Kidney (tissue), 14 donors: Measurements from ENCODE around the gene SIGLEC8. TPM values are rescaled to one million over a fixed set of nuclear protein-coding genes. Genes with fewer than 3 reads are reported as not detected.
"Not testable (repeated sequence)": the region's sequence is repeated elsewhere in the genome, so short reads cannot be mapped to it uniquely, and the experiment has no call there.

Experiments used
- DNase-seq, 5 donors: peaks; one replicate each; pipeline ENCODE4 v3.0.0-alpha.2; 2013 to 2020
- FAIRE-seq: peaks from 2 replicates; lab custom pipeline; 2012; peaks lifted over from hg19 to GRCh38; lab: Jason Lieb, UNC
- H3K27ac ChIP-seq, 2 donors: one replicate each; pipeline ENCODE4 v1.7.0; 2013; ENCODE audit warnings: low read depth in 2 of 2, low read length in 2 of 2, inconsistent platforms in 1 of 2
- H3K27me3 ChIP-seq: one replicate; pipeline ENCODE4 v1.7.1; 2013; ENCODE audit warnings: low read length, inconsistent platforms; ENCODE audit not compliant: control insufficient read depth, insufficient read depth
- H3K36me3 ChIP-seq, 3 donors: one replicate each; pipeline versions ENCODE4 v1.7.0 to v1.7.1; 2013; ENCODE audit warnings: low read length in 3 of 3, control low read depth in 1 of 3, inconsistent platforms in 1 of 3; ENCODE audit not compliant: insufficient read depth in 3 of 3, control insufficient read depth in 2 of 3
- H3K4me1 ChIP-seq, 3 donors: one replicate each; pipeline versions ENCODE4 v1.7.0 to v1.7.1; 2013; ENCODE audit warnings: low read length in 3 of 3, inconsistent platforms in 1 of 3, low read depth in 1 of 3; ENCODE audit not compliant: control insufficient read depth in 2 of 3, insufficient read depth in 2 of 3
- H3K4me3 ChIP-seq, 3 donors: one replicate each; pipeline versions ENCODE4 v1.7.0 to v1.8.1; 2013; ENCODE audit warnings: low read length in 3 of 3, control low read depth in 1 of 3, inconsistent platforms in 1 of 3
- H3K9ac ChIP-seq, 3 donors: one replicate each; pipeline versions ENCODE4 v1.7.0 to v1.7.1; 2013; ENCODE audit warnings: low read length in 3 of 3, control low read depth in 1 of 3, inconsistent platforms in 1 of 3
- H3K9me3 ChIP-seq, 3 donors: one replicate each; pipeline versions ENCODE4 v1.7.0 to v1.7.1; 2013; ENCODE audit warnings: low read length in 3 of 3, control low read depth in 1 of 3, inconsistent platforms in 1 of 3; ENCODE audit not compliant: control insufficient read depth in 2 of 3, insufficient read depth in 1 of 3
- CTCF ChIP-seq: IDR thresholded peaks from 3 replicates; pipeline ENCODE4 v1.5.1; 2012; ENCODE audit warnings: mild to moderate bottlenecking, moderate library complexity, borderline replicate concordance; ENCODE audit not compliant: insufficient read depth; ENCODE audit errors: extremely low read depth
- intact Hi-C: fragments of 100-400 bp; cut with DNase I; formaldehyde crosslinking; loops from one replicate; pipeline ENCODE4 v1.11.1; 2022
- polyA plus RNA-seq: library from polyadenylated mRNA; stranded (reverse); fragments of 350-450 nt; fragmentation: Illumina TruSeq; extraction: RNeasy Lipid Tissue Mini Kit (QIAGEN cat#74804); gene quantifications from one replicate; pipeline ENCODE4 v1.2.3, GENCODE V29; 2014; ENCODE audit warnings: low read depth, low replicate concordance; ENCODE audit not compliant: insufficient read depth
- total RNA-seq: library from RNA; stranded (reverse); fragmentation: NEBNext Ultra II Directional; extraction: Animal tissue kit (Norgen Biotek cat#: 25700); gene quantifications from one replicate; pipeline ENCODE4 v1.2.1, GENCODE V29; 2021
- donor health status: control.
- donor health status: control.
- donor health status: control.
- donor health status: control.
- donor health status: control.
- donor health status: DM: yes; HTN: yes; CAD: no.
- donor health status: Normal renal cell carcinoma (clear cell type).

Gene SIGLEC8
- total and polyA plus RNA-seq, 2 donors from 2014 or later = 1.8 TPM; not detected in 1

DNA sequence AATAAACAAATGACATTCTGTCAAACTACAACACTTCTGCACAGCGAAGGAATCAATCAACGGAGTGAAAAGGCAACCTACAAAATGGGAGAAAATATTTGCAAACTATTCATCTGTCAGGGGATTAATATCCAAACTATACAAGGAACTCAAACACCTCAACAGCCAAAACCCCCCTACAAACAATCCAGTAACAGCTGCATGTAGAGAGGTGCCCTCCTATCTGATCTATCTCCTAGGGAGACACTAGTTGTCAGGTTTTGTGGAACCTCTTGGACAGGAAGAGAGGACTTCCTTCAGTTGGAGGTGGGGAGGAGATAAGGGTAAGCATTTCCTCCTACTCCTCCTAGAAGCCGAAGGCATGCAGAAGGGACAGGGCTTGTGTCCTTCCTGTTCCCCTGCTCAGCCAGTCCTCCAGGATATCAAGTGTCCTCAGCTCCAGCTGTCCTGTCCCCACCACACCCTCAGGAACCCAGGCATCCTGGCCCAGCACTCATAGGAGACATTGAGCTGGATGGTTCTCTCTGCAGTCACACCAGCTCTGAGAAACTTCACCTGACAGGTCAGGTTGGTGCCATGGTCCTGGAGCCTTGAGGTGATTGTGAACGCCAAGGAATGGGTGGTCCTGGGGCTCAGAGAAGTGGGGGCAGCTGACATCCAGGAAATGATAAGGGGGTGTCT is 9.8 kb upstream of the SIGLEC8 start:
- no peak for FAIRE-seq
- Histone ChIP-seq H3K4me1 (no peaks in the 10 kb centered on the region), H3K9ac (no peak overlapping the region), H3K9me3 (no peaks in the 10 kb centered on the region), H3K4me3 (no peak overlapping the region), H3K27me3 (peaks cover 2% of the 10 kb centered on the region), H3K27ac (no peak overlapping the region), H3K36me3 (no peaks in the 10 kb centered on the region)
- DNase-seq = no peak
- no peak for TF ChIP-seq CTCF
- intact Hi-C loops = no loop called here

DNA sequence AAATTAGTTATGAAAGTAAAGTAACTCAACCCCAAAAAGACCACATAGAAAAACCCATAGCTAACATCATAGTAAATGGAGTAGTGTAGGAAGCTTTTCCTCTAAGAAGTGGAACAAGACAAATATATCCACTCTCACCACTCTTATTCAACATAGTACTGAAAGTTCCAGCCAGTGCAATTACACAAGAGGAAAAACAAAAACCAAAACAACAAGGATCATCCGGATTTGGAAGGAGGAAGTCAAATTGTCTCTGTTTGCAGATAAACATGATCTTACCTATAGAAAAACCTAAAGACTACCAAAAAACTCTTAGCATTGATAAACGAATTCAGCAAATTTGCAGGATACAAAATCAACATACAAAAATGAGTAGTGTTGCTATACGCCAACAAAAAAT is 8.5 kb upstream of the SIGLEC8 start:
- no peaks in the 10 kb centered on the region for H3K36me3 ChIP-seq
- intact Hi-C loops = no loop called here
- H3K4me1 ChIP-seq = no peaks in the 10 kb centered on the region
- H3K4me3 ChIP-seq = no peak overlapping the region
- DNase-seq (no peak), FAIRE-seq (no peak)
- no peak for TF ChIP-seq CTCF
- H3K9ac ChIP-seq = no peak overlapping the region
- peaks cover 2% of the 10 kb centered on the region for H3K27me3 ChIP-seq
- no peak overlapping the region for H3K27ac ChIP-seq
- H3K9me3 ChIP-seq = no peaks in the 10 kb centered on the region

- H3K27ac ChIP-seq, H3K9me3 ChIP-seq, H3K4me3 ChIP-seq, H3K4me1 ChIP-seq, intact Hi-C loops, FAIRE-seq, H3K36me3 ChIP-seq, DNase-seq, H3K27me3 ChIP-seq, H3K9ac ChIP-seq: not testable (repeated sequence)
Observed at GRCh38 chr19:51463976-51464581, 5.8 kb upstream of the SIGLEC8 start.

DNA sequence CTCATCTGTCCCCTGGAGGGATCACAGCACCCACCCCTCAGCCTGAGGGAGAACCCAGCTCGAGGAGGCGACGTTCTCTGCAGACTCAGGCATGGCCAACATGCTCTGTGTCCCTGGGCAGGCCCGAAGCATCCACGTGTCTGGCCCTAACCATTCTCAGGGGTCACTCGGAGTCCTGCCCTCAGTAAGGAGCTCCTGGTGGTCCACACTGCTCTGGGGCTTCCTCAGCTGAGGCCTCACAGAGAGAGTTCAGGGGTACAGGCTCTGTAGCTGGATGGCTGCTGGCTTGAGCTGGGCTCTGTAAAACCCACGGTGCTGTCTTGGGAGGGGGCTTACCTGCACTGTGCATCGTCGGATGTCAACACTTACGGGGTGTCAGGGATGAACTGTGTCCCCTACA is 4.4 kb upstream of the SIGLEC8 start:
- no peak for TF ChIP-seq CTCF
- H3K4me1 ChIP-seq = no peaks in the 10 kb centered on the region
- H3K27ac ChIP-seq = no peak overlapping the region
- no peaks in the 10 kb centered on the region for H3K9me3 ChIP-seq
- no peak overlapping the region for H3K4me3 ChIP-seq
- H3K36me3 ChIP-seq = no peaks in the 10 kb centered on the region
- DNase-seq (no peak), FAIRE-seq (no peak)
- H3K27me3 ChIP-seq = peaks cover 2% of the 10 kb centered on the region
- intact Hi-C loops = no loop called here
- no peak overlapping the region for H3K9ac ChIP-seq
